DND-41 (cell line): Measurements from ENCODE around the gene BMP4.

ENCODE experiments used
- ATAC-seq: fragments of 200-7000 bp; cut with Tn5 transposase; 3 replicates; pipeline ENCODE4 v1.9.1; 2021; ENCODE audit warnings: low read depth; ENCODE audit not compliant: insufficient read depth
- DNase-seq: peaks from one replicate; pipeline ENCODE4 v3.0.0-alpha.2; 2020
- H2AFZ ChIP-seq: 2 replicates; pipeline ENCODE4 v1.6.0; 2012; ENCODE audit warnings: low read depth, low read length
- H3K27ac ChIP-seq: 2 replicates; pipeline ENCODE4 v1.5.1; 2012; ENCODE audit warnings: low read length, inconsistent platforms
- H3K27me3 ChIP-seq: fragments of 200-600 bp; sonication (generic); 2 replicates; pipeline ENCODE4 v1.6.0; 2012; ENCODE audit warnings: low read length, mild to moderate bottlenecking, inconsistent platforms; ENCODE audit not compliant: insufficient read depth, poor library complexity
- H3K36me3 ChIP-seq: 2 replicates; pipeline ENCODE4 v1.5.1; 2012; ENCODE audit warnings: low read length, inconsistent platforms; ENCODE audit not compliant: insufficient read depth
- H3K4me1 ChIP-seq: 2 replicates; pipeline ENCODE4 v1.5.1; 2012; ENCODE audit warnings: mild to moderate bottlenecking, low read length; ENCODE audit not compliant: insufficient read depth
- H3K4me2 ChIP-seq: 2 replicates; pipeline ENCODE4 v1.6.0; 2012; ENCODE audit warnings: mild to moderate bottlenecking, moderate library complexity, low read length, inconsistent platforms; ENCODE audit not compliant: insufficient read depth
- H3K4me3 ChIP-seq, 2 experiments: fragments of 200-600 bp in 1 of 2; shearing (Covaris generic) in 1 of 2; 2 replicates each; pipeline ENCODE4 v1.5.1; 2012 to 2016; ENCODE audit warnings: inconsistent platforms in 2 of 2, low read length in 2 of 2, mild to moderate bottlenecking in 2 of 2, low read depth in 1 of 2, moderate library complexity in 1 of 2
- H3K79me2 ChIP-seq: 2 replicates; pipeline ENCODE4 v1.6.0; 2012; ENCODE audit warnings: low read length, inconsistent platforms; ENCODE audit not compliant: insufficient read depth
- H3K9ac ChIP-seq: 2 replicates; pipeline ENCODE4 v1.6.0; 2012; ENCODE audit warnings: low read depth, mild to moderate bottlenecking, inconsistent platforms, low read length, moderate library complexity
- H3K9me3 ChIP-seq: 2 replicates; pipeline ENCODE4 v1.5.1; 2012; ENCODE audit warnings: low read length, moderate library complexity, mild to moderate bottlenecking, inconsistent platforms; ENCODE audit not compliant: insufficient read depth, severe bottlenecking
- H4K20me1 ChIP-seq: 2 replicates; pipeline ENCODE4 v1.6.0; 2012; ENCODE audit warnings: low read length; ENCODE audit not compliant: insufficient read depth
- EZH2 ChIP-seq: IDR thresholded peaks from 3 replicates; pipeline ENCODE4 v1.6.1; 2012; ENCODE audit warnings: borderline replicate concordance, low read depth, mild to moderate bottlenecking, moderate library complexity, low read length, inconsistent platforms; ENCODE audit not compliant: severe bottlenecking
- TF ChIP-seq, protein P1 (sequence below): IDR thresholded peaks from 2 replicates; pipeline ENCODE4 v1.5.1; 2012; ENCODE audit warnings: borderline replicate concordance, low read length, moderate library complexity, mild to moderate bottlenecking; ENCODE audit not compliant: poor library complexity, severe bottlenecking; ENCODE audit errors: extremely low read depth

Gene BMP4

GRCh38 chr14:53946404-53947093 is 10.1 kb downstream of the BMP4 start:
- Histone ChIP-seq H3K9ac (no peak overlapping the region), H3K27me3 (no peaks in the 10 kb centered on the region), H2AFZ (no peak overlapping the region), H3K27ac (no peak overlapping the region), H4K20me1 (no peaks in the 10 kb centered on the region), H3K79me2 (no peaks in the 10 kb centered on the region), H3K9me3 (no peaks in the 10 kb centered on the region), H3K4me2 (no peak overlapping the region), H3K4me3 (no peak overlapping the region), H3K36me3 (no peaks in the 10 kb centered on the region), H3K4me1 (no peaks in the 10 kb centered on the region)
- no peak for DNase-seq
- no peak for ATAC-seq
- no peak for TF ChIP-seq EZH2
- TF ChIP-seq, protein P1, sequence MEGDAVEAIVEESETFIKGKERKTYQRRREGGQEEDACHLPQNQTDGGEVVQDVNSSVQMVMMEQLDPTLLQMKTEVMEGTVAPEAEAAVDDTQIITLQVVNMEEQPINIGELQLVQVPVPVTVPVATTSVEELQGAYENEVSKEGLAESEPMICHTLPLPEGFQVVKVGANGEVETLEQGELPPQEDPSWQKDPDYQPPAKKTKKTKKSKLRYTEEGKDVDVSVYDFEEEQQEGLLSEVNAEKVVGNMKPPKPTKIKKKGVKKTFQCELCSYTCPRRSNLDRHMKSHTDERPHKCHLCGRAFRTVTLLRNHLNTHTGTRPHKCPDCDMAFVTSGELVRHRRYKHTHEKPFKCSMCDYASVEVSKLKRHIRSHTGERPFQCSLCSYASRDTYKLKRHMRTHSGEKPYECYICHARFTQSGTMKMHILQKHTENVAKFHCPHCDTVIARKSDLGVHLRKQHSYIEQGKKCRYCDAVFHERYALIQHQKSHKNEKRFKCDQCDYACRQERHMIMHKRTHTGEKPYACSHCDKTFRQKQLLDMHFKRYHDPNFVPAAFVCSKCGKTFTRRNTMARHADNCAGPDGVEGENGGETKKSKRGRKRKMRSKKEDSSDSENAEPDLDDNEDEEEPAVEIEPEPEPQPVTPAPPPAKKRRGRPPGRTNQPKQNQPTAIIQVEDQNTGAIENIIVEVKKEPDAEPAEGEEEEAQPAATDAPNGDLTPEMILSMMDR = no peak

- no peaks in the 10 kb centered on the region for H4K20me1 ChIP-seq
- H3K79me2 ChIP-seq = no peaks in the 10 kb centered on the region
- no peaks in the 10 kb centered on the region for H3K9me3 ChIP-seq
- no peak for ATAC-seq
- H3K4me3 ChIP-seq = no peak overlapping the region
- no peaks in the 10 kb centered on the region for H3K36me3 ChIP-seq
- H3K4me2 ChIP-seq = no peak overlapping the region
- H3K27me3 ChIP-seq = no peaks in the 10 kb centered on the region
- no peak overlapping the region for H3K9ac ChIP-seq
- TF ChIP-seq, protein P1 = no peak
- no peak for TF ChIP-seq EZH2
- H3K27ac ChIP-seq = no peak overlapping the region
- H3K4me1 ChIP-seq = no peaks in the 10 kb centered on the region
- H2AFZ ChIP-seq = no peak overlapping the region
- no peak for DNase-seq
Observed at GRCh38 chr14:53946071-53946403, 10.6 kb downstream of the BMP4 start.

GRCh38 chr14:53943751-53944083 is 12.9 kb downstream of the BMP4 start:
- Histone ChIP-seq H2AFZ (no peak overlapping the region), H3K9ac (no peak overlapping the region), H3K4me1 (no peaks in the 10 kb centered on the region), H3K4me3 (no peak overlapping the region), H3K27me3 (no peaks in the 10 kb centered on the region), H3K27ac (no peak overlapping the region), H4K20me1 (no peaks in the 10 kb centered on the region), H3K9me3 (no peaks in the 10 kb centered on the region), H3K4me2 (no peak overlapping the region), H3K79me2 (no peaks in the 10 kb centered on the region), H3K36me3 (no peaks in the 10 kb centered on the region)
- DNase-seq = no peak
- no peak for ATAC-seq
- TF ChIP-seq, protein P1 = no peak
- no peak for TF ChIP-seq EZH2
